Loucy (cell line): ENCODE measurements around the gene OIP5.
A peak's percentile ranks its signal among the peaks of the same experiment; 100 is the strongest.

Experiments used
- H2AFZ ChIP-seq: fragments of 200-600 bp; sonication (generic); 2 replicates; pipeline ENCODE4 v1.6.0; 2016; ENCODE audit warnings: antibody characterized with exemption, mild to moderate bottlenecking, low read length, moderate library complexity
- H3F3A ChIP-seq: fragments of 200-600 bp; 2 replicates; pipeline ENCODE4 v1.6.0; 2016; ENCODE audit warnings: antibody characterized with exemption, low read depth, mild to moderate bottlenecking
- H3K27me3 ChIP-seq: fragments of 200-600 bp; sonication (generic); 2 replicates; pipeline ENCODE4 v1.6.1; 2014; ENCODE audit warnings: low read length, mild to moderate bottlenecking; ENCODE audit not compliant: insufficient read depth, poor library complexity, severe bottlenecking
- H3K36me3 ChIP-seq: fragments of 200-600 bp; sonication (generic); 2 replicates; pipeline ENCODE4 v1.6.1; 2016; ENCODE audit warnings: low read length; ENCODE audit not compliant: insufficient read depth
- H3K4me1 ChIP-seq: fragments of 200-600 bp; sonication (generic); 2 replicates; pipeline ENCODE4 v1.5.1; 2014; ENCODE audit warnings: low read length, mild to moderate bottlenecking; ENCODE audit not compliant: insufficient read depth, poor library complexity, severe bottlenecking
- H3K4me2 ChIP-seq: fragments of 200-600 bp; sonication (generic); 2 replicates; pipeline ENCODE4 v1.6.0; 2014; ENCODE audit warnings: antibody characterized with exemption, low read length, low read depth, mild to moderate bottlenecking; ENCODE audit not compliant: poor library complexity, severe bottlenecking
- H3K4me3 ChIP-seq: fragments of 200-600 bp; sonication (generic); 2 replicates; pipeline ENCODE4 v1.5.1; 2014; ENCODE audit warnings: low read length, mild to moderate bottlenecking, mixed read lengths; ENCODE audit not compliant: poor library complexity, severe bottlenecking
- H3K79me2 ChIP-seq: fragments of 200-600 bp; sonication (generic); 2 replicates; pipeline ENCODE4 v1.6.1; 2014; ENCODE audit warnings: low read length; ENCODE audit not compliant: insufficient read depth
- H3K9ac ChIP-seq: fragments of 200-600 bp; sonication (generic); 2 replicates; pipeline ENCODE4 v1.6.0; 2014; ENCODE audit warnings: mild to moderate bottlenecking, low read depth, low read length, moderate library complexity; ENCODE audit not compliant: poor library complexity, severe bottlenecking
- H3K9me2 ChIP-seq: fragments of 200-600 bp; sonication (generic); replicated peaks from 2 replicates; pipeline ENCODE4 v1.6.1; 2016; ENCODE audit warnings: low read depth, low read length, mixed read lengths
- H3K9me3 ChIP-seq: fragments of 200-600 bp; sonication (generic); 2 replicates; pipeline ENCODE4 v1.6.1; 2014; ENCODE audit warnings: mild to moderate bottlenecking, antibody characterized with exemption, low read length, low read depth; ENCODE audit not compliant: insufficient read depth
- H4K20me1 ChIP-seq: fragments of 200-600 bp; sonication (generic); 2 replicates; pipeline ENCODE4 v1.6.0; 2014; ENCODE audit warnings: antibody characterized with exemption, low read length, mild to moderate bottlenecking; ENCODE audit not compliant: insufficient read depth, poor library complexity, severe bottlenecking
- CTCF ChIP-seq: fragments of 200-600 bp; sonication (generic); conservative IDR thresholded peaks from 2 replicates; pipeline ENCODE4 v1.5.1; 2014; ENCODE audit warnings: mild to moderate bottlenecking, antibody characterized with exemption, low read length
- EZH2phosphoT487 ChIP-seq: fragments of 200-600 bp; IDR thresholded peaks from 2 replicates; pipeline ENCODE4 v1.6.1; 2018; ENCODE audit warnings: antibody characterized with exemption, mild to moderate bottlenecking, moderate library complexity, borderline replicate concordance

Gene OIP5

GRCh38 chr15:41341519-41341918 lies 9.1 kb upstream of the OIP5 start:
- Histone ChIP-seq H4K20me1 (peaks cover 43% of the 10 kb centered on the region), H3K9ac (no peak overlapping the region), H3K36me3 (peaks cover 74% of the 10 kb centered on the region), H3K4me3 (peak overlapping the region; percentile 18), H3K9me2 (no peaks in the 10 kb centered on the region), H3K79me2 (peaks cover 96% of the 10 kb centered on the region), H3K9me3 (no peaks in the 10 kb centered on the region), H2AFZ (no peak overlapping the region), H3K4me2 (peak overlapping the region; percentile 80), H3K27me3 (no peaks in the 10 kb centered on the region), H3K4me1 (peaks cover 46% of the 10 kb centered on the region), H3F3A (no peaks in the 10 kb centered on the region)
- TF ChIP-seq CTCF (no peak), EZH2phosphoT487 (no peak)

- no peak overlapping the region for H3K9ac ChIP-seq
- peaks cover 63% of the 10 kb centered on the region for H3K36me3 ChIP-seq
- peaks cover 49% of the 10 kb centered on the region for H3K4me1 ChIP-seq
- peak overlapping the region; percentile 36 for H3K4me3 ChIP-seq
- no peak overlapping the region for H2AFZ ChIP-seq
- no peaks in the 10 kb centered on the region for H3K27me3 ChIP-seq
- H3F3A ChIP-seq = no peaks in the 10 kb centered on the region
- no peaks in the 10 kb centered on the region for H3K9me2 ChIP-seq
- no peak for TF ChIP-seq EZH2phosphoT487
- no peak for TF ChIP-seq CTCF
- peaks cover 38% of the 10 kb centered on the region for H4K20me1 ChIP-seq
- H3K9me3 ChIP-seq = no peaks in the 10 kb centered on the region
- H3K4me2 ChIP-seq = peak overlapping the region; percentile 80
- H3K79me2 ChIP-seq = peaks cover 97% of the 10 kb centered on the region
These were observed 7.9 kb upstream of the OIP5 start for GRCh38 chr15:41340189-41340695.

- peak overlapping the region; percentile 71 for H3K4me3 ChIP-seq
- no peaks in the 10 kb centered on the region for H3K9me3 ChIP-seq
- no peaks in the 10 kb centered on the region for H3K9me2 ChIP-seq
- TF ChIP-seq EZH2phosphoT487 (no peak), CTCF (no peak)
- peaks cover 57% of the 10 kb centered on the region for H3K4me1 ChIP-seq
- H3K79me2 ChIP-seq = peaks cover 94% of the 10 kb centered on the region
- no peaks in the 10 kb centered on the region for H3F3A ChIP-seq
- H4K20me1 ChIP-seq = peaks cover 46% of the 10 kb centered on the region
- peaks cover 39% of the 10 kb centered on the region for H3K36me3 ChIP-seq
- H2AFZ ChIP-seq = no peak overlapping the region
- H3K27me3 ChIP-seq = peaks cover 10% of the 10 kb centered on the region
- H3K4me2 ChIP-seq = peak overlapping the region; percentile 80
- H3K9ac ChIP-seq = peak overlapping the region; percentile 57
These were observed 5.5 kb upstream of the OIP5 start for GRCh38 chr15:41337631-41338522.
